ENCODE measurements around the gene HEPHL1.

HEPHL1 gene

GRCh38 chr11:94132152-94132558 is 111.0 kb downstream of the HEPHL1 start:
- H3K9me3 ChIP-seq (replicated peaks; ENCODE audit: insufficient read depth, low read length), result no peaks in the 10 kb centered on the region
- no peak overlapping the region for H3K27ac ChIP-seq (ENCODE audit: low read length)
- peaks cover 26% of the 10 kb centered on the region for H3K4me1 ChIP-seq (ENCODE audit: low read length)
- H2AFZ ChIP-seq (ENCODE audit: low read length), result no peak overlapping the region
- peaks cover 16% of the 10 kb centered on the region for H3F3A ChIP-seq (ENCODE audit: insufficient read depth, low read length)
- no peaks in the 10 kb centered on the region for H3K36me3 ChIP-seq (replicated peaks; ENCODE audit: insufficient read depth, low read length)
- H3K79me2 ChIP-seq (ENCODE audit: low read length), result peaks cover 75% of the 10 kb centered on the region
- no peak overlapping the region for H3K9ac ChIP-seq (ENCODE audit: low read length)
- no peaks in the 10 kb centered on the region for H3K9me2 ChIP-seq (replicated peaks; ENCODE audit: insufficient read depth, low read length)
- H3K4me2 ChIP-seq (ENCODE audit: low read depth, low read length), result no peak overlapping the region
- H4K20me1 ChIP-seq (ENCODE audit: insufficient read depth, low read length), result no peaks in the 10 kb centered on the region
- DNase-seq, result no peak
- no peak overlapping the region for H3K4me3 ChIP-seq (ENCODE audit: low read length)
- TF ChIP-seq CTCF (IDR thresholded peaks at IDR 0.05; ENCODE audit: low read length) (no peak), EZH2 (optimal IDR thresholded peaks at IDR 0.05; ENCODE audit: low read depth, low read length) (no peak), EZH2phosphoT487 (IDR thresholded peaks at IDR 0.05; ENCODE audit: low read length) (no peak)
- H3K27me3 ChIP-seq (replicated peaks; ENCODE audit: insufficient read depth, low read length), result no peaks in the 10 kb centered on the region

- Histone ChIP-seq H4K20me1 (ENCODE audit: insufficient read depth, low read length) (no peaks in the 10 kb centered on the region), H3K9me3 (replicated peaks; ENCODE audit: insufficient read depth, low read length) (no peaks in the 10 kb centered on the region), H3K9me2 (replicated peaks; ENCODE audit: insufficient read depth, low read length) (no peaks in the 10 kb centered on the region), H3K36me3 (replicated peaks; ENCODE audit: insufficient read depth, low read length) (no peaks in the 10 kb centered on the region), H3K4me3 (ENCODE audit: low read length) (no peak overlapping the region), H3K4me2 (ENCODE audit: low read depth, low read length) (no peak overlapping the region), H3K9ac (ENCODE audit: low read length) (no peak overlapping the region), H3K27me3 (replicated peaks; ENCODE audit: insufficient read depth, low read length) (no peaks in the 10 kb centered on the region), H3K79me2 (ENCODE audit: low read length) (peaks cover 80% of the 10 kb centered on the region), H3F3A (ENCODE audit: insufficient read depth, low read length) (peaks cover 16% of the 10 kb centered on the region), H3K4me1 (ENCODE audit: low read length) (peaks cover 24% of the 10 kb centered on the region), H2AFZ (ENCODE audit: low read length) (no peak overlapping the region), H3K27ac (ENCODE audit: low read length) (no peak overlapping the region)
- no peak for DNase-seq
- TF ChIP-seq CTCF (IDR thresholded peaks at IDR 0.05; ENCODE audit: low read length) (no peak), EZH2phosphoT487 (IDR thresholded peaks at IDR 0.05; ENCODE audit: low read length) (no peak), EZH2 (optimal IDR thresholded peaks at IDR 0.05; ENCODE audit: low read depth, low read length) (no peak)
Measured at GRCh38 chr11:94132823-94133408, 111.8 kb downstream of the HEPHL1 start.

- Histone ChIP-seq H3K9me2 (replicated peaks; ENCODE audit: insufficient read depth, low read length) (no peaks in the 10 kb centered on the region), H2AFZ (ENCODE audit: low read length) (no peak overlapping the region), H3K27ac (ENCODE audit: low read length) (no peak overlapping the region), H3K4me1 (ENCODE audit: low read length) (peaks cover 23% of the 10 kb centered on the region), H3K79me2 (ENCODE audit: low read length) (peaks cover 87% of the 10 kb centered on the region), H3K36me3 (replicated peaks; ENCODE audit: insufficient read depth, low read length) (no peaks in the 10 kb centered on the region), H3K9me3 (replicated peaks; ENCODE audit: insufficient read depth, low read length) (no peaks in the 10 kb centered on the region), H3K4me2 (ENCODE audit: low read depth, low read length) (no peak overlapping the region), H3F3A (ENCODE audit: insufficient read depth, low read length) (peaks cover 11% of the 10 kb centered on the region), H3K9ac (ENCODE audit: low read length) (no peak overlapping the region), H3K27me3 (replicated peaks; ENCODE audit: insufficient read depth, low read length) (no peaks in the 10 kb centered on the region), H3K4me3 (ENCODE audit: low read length) (no peak overlapping the region), H4K20me1 (ENCODE audit: insufficient read depth, low read length) (no peaks in the 10 kb centered on the region)
- TF ChIP-seq EZH2phosphoT487 (IDR thresholded peaks at IDR 0.05; ENCODE audit: low read length) (no peak), CTCF (IDR thresholded peaks at IDR 0.05; ENCODE audit: low read length) (no peak), EZH2 (optimal IDR thresholded peaks at IDR 0.05; ENCODE audit: low read depth, low read length) (no peak)
- no peak for DNase-seq
Measured at GRCh38 chr11:94133752-94134151, 112.6 kb downstream of the HEPHL1 start.
